Caco-2 (cell line): ENCODE data around the gene RPS27. TPM values are rescaled to one million over a fixed set of nuclear protein-coding genes. Genes with fewer than 3 reads are reported as not detected.

Experiments
- BruUV-seq: library from RNA; stranded (reverse); fragments of 400-500 nt; replicated peaks from 2 replicates; lab custom pipeline; 2021; lab: Mats Ljungman, UMichigan
- CTCF ChIA-PET: fragments of 300-600 bp; sonication (Branson Sonifier 250); formaldehyde crosslinking; loops from one replicate; lab custom pipeline; 2022; ENCODE audit warnings: antibody characterized with exemption; lab: Charles Lee
- POLR2A ChIA-PET: fragments of 300-600 bp; sonication (Branson Sonifier 250); formaldehyde crosslinking; loops from one replicate; lab custom pipeline; 2022; ENCODE audit warnings: antibody characterized with exemption; lab: Charles Lee
- DNase-seq, 2 experiments: peaks; one replicate each; pipeline versions ENCODE4 v3.0.0 to v3.0.0-alpha.2; 2020 to 2022
- H3K27me3 ChIP-seq: replicated peaks from 2 replicates; pipeline ENCODE4 v1.6.0; 2011; ENCODE audit warnings: low read length; ENCODE audit not compliant: control insufficient read depth, insufficient read depth
- H3K36me3 ChIP-seq: 2 replicates; pipeline ENCODE4 v1.5.1; 2011; ENCODE audit warnings: low read length; ENCODE audit not compliant: control insufficient read depth, insufficient read depth
- H3K4me1 ChIP-seq: fragments of 250-450 bp; sonication (Bioruptor Pico); 2 replicates; pipeline ENCODE4 v1.5.1; 2020; ENCODE audit warnings: mild to moderate bottlenecking
- H3K4me3 ChIP-seq: 2 replicates; pipeline ENCODE4 v1.5.1; 2011; ENCODE audit warnings: low read depth, mild to moderate bottlenecking, control low read depth, low read length
- H3K9me3 ChIP-seq: fragments of 250-450 bp; sonication (Bioruptor Pico); 2 replicates; pipeline ENCODE4 v1.5.1; 2020; ENCODE audit warnings: mild to moderate bottlenecking, moderate library complexity
- H3K27ac Mint-ChIP-seq: one replicate; pipeline ENCODE4 v1.8.0; 2022; ENCODE audit warnings: mixed read lengths; ENCODE audit not compliant: unreplicated experiment
- H3K27me3 Mint-ChIP-seq: one replicate; pipeline ENCODE4 v1.8.0; 2022; ENCODE audit warnings: mixed read lengths; ENCODE audit not compliant: insufficient read depth, unreplicated experiment
- H3K36me3 Mint-ChIP-seq: one replicate; pipeline ENCODE4 v1.8.0; 2022; ENCODE audit warnings: mild to moderate bottlenecking, mixed read lengths; ENCODE audit not compliant: insufficient read depth, unreplicated experiment
- H3K4me1 Mint-ChIP-seq: one replicate; pipeline ENCODE4 v1.8.0; 2022; ENCODE audit warnings: low read depth, mixed read lengths; ENCODE audit not compliant: unreplicated experiment
- H3K4me3 Mint-ChIP-seq: one replicate; pipeline ENCODE4 v1.8.0; 2022; ENCODE audit warnings: mild to moderate bottlenecking, moderate library complexity, mixed read lengths; ENCODE audit not compliant: unreplicated experiment
- H3K9me3 Mint-ChIP-seq: one replicate; pipeline ENCODE4 v1.8.0; 2022; ENCODE audit warnings: mixed read lengths; ENCODE audit not compliant: unreplicated experiment
- CTCF ChIP-seq, 2 experiments: fragments of 200-600 bp in 1 of 2; IDR thresholded peaks; 1 replicate in 1 of 2; 2 replicates in 1 of 2; pipeline versions ENCODE4 v1.5.1 to v1.8.0; 2011 to 2022; ENCODE audit warnings: antibody characterized with exemption in 1 of 2, control low read depth in 1 of 2, inconsistent platforms in 1 of 2, low read depth in 1 of 2, low read length in 1 of 2, mild to moderate bottlenecking in 1 of 2, moderate library complexity in 1 of 2; ENCODE audit not compliant: insufficient read depth in 1 of 2, severe bottlenecking in 1 of 2, unreplicated experiment in 1 of 2
- intact Hi-C: fragments of 100-400 bp; cut with micrococcal nuclease; formaldehyde crosslinking; loops from one replicate; pipeline ENCODE4 v1.10.0; 2022; ENCODE audit not compliant: unreplicated experiment
- total RNA-seq: library from RNA; stranded (reverse); gene quantifications from 2 replicates; pipeline ENCODE4 v1.2.3, GENCODE V29; 2022

The RPS27 gene
- total RNA-seq, 1 experiment from 2014 or later = 2,676 TPM

DNA sequence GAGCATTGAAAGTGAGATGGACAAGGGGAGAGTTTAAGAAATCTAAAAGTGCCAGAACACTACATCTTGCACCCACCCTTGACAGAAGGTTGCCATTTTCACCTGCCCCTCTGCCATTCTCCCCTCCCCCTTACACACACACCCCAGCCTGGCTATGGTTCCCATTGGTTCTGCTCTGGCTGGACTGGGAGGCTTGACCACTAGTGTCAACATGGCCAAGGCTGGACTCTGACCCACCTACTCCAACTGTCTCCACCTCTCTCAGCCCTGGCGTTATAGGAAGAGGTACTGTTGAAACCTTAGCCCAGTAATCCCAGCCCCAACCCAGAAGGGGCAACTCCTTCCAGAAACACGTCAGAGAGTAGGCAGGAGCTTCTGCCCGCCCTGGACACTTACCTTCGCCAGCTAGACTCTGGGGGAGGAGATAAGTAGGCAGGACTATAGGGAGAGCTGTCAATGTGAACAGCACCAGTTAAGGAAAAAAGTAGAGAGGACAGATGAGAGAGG lies 36.6 kb upstream of the RPS27 start:
- intact Hi-C loops = no loop called here
- POLR2A ChIA-PET = interaction anchor here (1.4 kb wide), 1 partner anchor 24 kb away, joined by 4 read pairs; the partner anchor contains the start of gene JTB

GRCh38 chr1:153954826-153955225 lies 35.7 kb upstream of the RPS27 start:
- TF ChIP-seq CTCF (IDR thresholded peaks at IDR 0.05; ENCODE audit: insufficient read depth in 1 of 2, low read depth in 1 of 2, low read length in 1 of 2, severe bottlenecking in 1 of 2, unreplicated experiment in 1 of 2) = no peak
- Histone ChIP-seq H3K27me3 (no peaks in the 10 kb centered on the region), H3K9me3 (no peaks in the 10 kb centered on the region), H3K36me3 (peaks cover 6% of the 10 kb centered on the region), H3K4me1 (peaks cover 22% of the 10 kb centered on the region), H3K4me3 (no peak overlapping the region)
- POLR2A ChIA-PET = no interaction called here
- Mint-ChIP-seq H3K9me3 (no peaks in the 10 kb centered on the region), H3K27me3 (no peaks in the 10 kb centered on the region), H3K27ac (no peak overlapping the region), H3K36me3 (peaks cover 48% of the 10 kb centered on the region), H3K4me3 (no peak overlapping the region), H3K4me1 (peaks cover 21% of the 10 kb centered on the region)
- no peak for DNase-seq
- CTCF ChIA-PET = no interaction called here
- intact Hi-C loops = no loop called here
- no TSS peak for BruUV-seq

More for the DNA sequence above, 36.6 kb upstream of the RPS27 start:
- Histone ChIP-seq H3K27me3 (no peaks in the 10 kb centered on the region), H3K4me3 (no peak overlapping the region), H3K4me1 (peaks cover 22% of the 10 kb centered on the region), H3K36me3 (peaks cover 6% of the 10 kb centered on the region), H3K9me3 (no peaks in the 10 kb centered on the region)
- peak in 1 of 2 experiments; percentile 47 for DNase-seq
- H3K9me3 Mint-ChIP-seq = no peaks in the 10 kb centered on the region
- no peak for TF ChIP-seq CTCF (IDR thresholded peaks at IDR 0.05; ENCODE audit: insufficient read depth in 1 of 2, low read depth in 1 of 2, low read length in 1 of 2, severe bottlenecking in 1 of 2, unreplicated experiment in 1 of 2)
- no peaks in the 10 kb centered on the region for H3K27me3 Mint-ChIP-seq
- H3K4me3 Mint-ChIP-seq = peak overlapping the region; percentile 6
- CTCF ChIA-PET = no interaction called here
- peaks cover 50% of the 10 kb centered on the region for H3K36me3 Mint-ChIP-seq
- peak overlapping the region; percentile 21 for H3K27ac Mint-ChIP-seq
- peaks cover 21% of the 10 kb centered on the region for H3K4me1 Mint-ChIP-seq
- BruUV-seq = no TSS peak

DNA sequence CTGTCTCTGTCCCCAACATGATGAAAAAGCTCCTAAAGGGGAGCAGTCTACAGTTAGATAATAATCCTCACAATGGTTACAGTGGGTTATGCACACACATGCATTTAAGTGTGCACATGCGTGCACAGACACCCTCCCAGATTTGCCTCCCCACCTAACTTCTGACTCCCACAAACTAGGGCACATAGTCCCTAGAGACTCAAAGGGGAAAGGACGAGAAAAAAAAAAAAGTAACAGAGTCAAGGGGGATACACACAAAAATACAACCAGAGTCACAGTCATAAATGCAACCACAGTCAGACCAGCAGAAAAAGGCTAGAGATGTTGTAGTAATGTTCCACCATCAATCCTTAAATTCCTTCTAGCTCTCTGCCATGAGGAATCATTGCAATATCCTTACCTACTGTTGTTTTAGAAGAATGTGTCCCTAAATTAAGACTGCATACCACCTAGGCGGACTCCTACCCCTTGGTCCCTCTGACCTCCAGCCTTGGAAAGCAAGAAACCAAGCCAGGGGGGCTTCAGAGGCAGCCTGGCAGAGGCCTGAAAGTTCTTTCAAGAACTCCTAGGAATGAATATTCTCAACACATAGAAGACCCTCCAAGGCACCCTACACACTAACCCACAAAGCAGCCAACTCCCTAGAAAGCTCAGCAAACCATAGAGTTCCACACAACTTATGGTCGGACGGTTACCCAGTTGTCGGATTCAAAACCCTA lies 33.4 kb upstream of the RPS27 start:
- no peaks in the 10 kb centered on the region for H3K27me3 ChIP-seq
- peak overlapping the region; percentile 78 for H3K27ac Mint-ChIP-seq
- CTCF ChIA-PET = interaction anchor here (1.8 kb wide), 1 partner anchor 10 kb away, joined by 5 read pairs; the partner anchor contains the start of gene DENND4B
- H3K4me3 Mint-ChIP-seq = peak overlapping the region; percentile 88
- no peaks in the 10 kb centered on the region for H3K9me3 ChIP-seq
- H3K4me3 ChIP-seq = peak overlapping the region; percentile 98
- TF ChIP-seq CTCF (IDR thresholded peaks at IDR 0.05; ENCODE audit: insufficient read depth in 1 of 2, low read depth in 1 of 2, low read length in 1 of 2, severe bottlenecking in 1 of 2, unreplicated experiment in 1 of 2) = no peak
- DNase-seq = no peak
- POLR2A ChIA-PET = interaction anchor here (2.5 kb wide), 1 partner anchor 10 kb away, joined by 22 read pairs; the partner anchor contains the start of gene CREB3L4
- intact Hi-C loops = no loop called here
- H3K27me3 Mint-ChIP-seq = no peaks in the 10 kb centered on the region
- H3K4me1 Mint-ChIP-seq = peaks cover 30% of the 10 kb centered on the region
- H3K4me1 ChIP-seq = peaks cover 26% of the 10 kb centered on the region
- H3K9me3 Mint-ChIP-seq = no peaks in the 10 kb centered on the region
- peaks cover 9% of the 10 kb centered on the region for H3K36me3 ChIP-seq
- peaks cover 61% of the 10 kb centered on the region for H3K36me3 Mint-ChIP-seq
- no TSS peak for BruUV-seq
